Endodermal cell (in vitro differentiated cells): ENCODE results near the gene ARHGEF6. TPM values are rescaled to one million over a fixed set of nuclear protein-coding genes. Genes with fewer than 3 reads are reported as not detected.

Experiments
- DNase-seq: peaks from one replicate; pipeline ENCODE4 v3.0.0-alpha.2; 2017
- H3K27ac ChIP-seq: 2 replicates; pipeline ENCODE4 v1.5.1; 2013; ENCODE audit warnings: mild to moderate bottlenecking, low read depth, low read length, moderate library complexity
- H3K27me3 ChIP-seq: 2 replicates; pipeline ENCODE4 v1.6.1; 2013; ENCODE audit warnings: mild to moderate bottlenecking, low read length, moderate library complexity; ENCODE audit not compliant: insufficient read depth, control insufficient read depth, poor library complexity, severe bottlenecking
- H3K36me3 ChIP-seq: 2 replicates; pipeline ENCODE4 v1.7.0; 2013; ENCODE audit warnings: mild to moderate bottlenecking, low read length, moderate library complexity; ENCODE audit not compliant: control insufficient read depth, insufficient read depth
- H3K4me1 ChIP-seq: one replicate; pipeline ENCODE4 v1.7.0; 2013; ENCODE audit warnings: low read length; ENCODE audit not compliant: control insufficient read depth, insufficient read depth
- H3K4me3 ChIP-seq: 2 replicates; pipeline ENCODE4 v1.5.1; 2013; ENCODE audit warnings: mild to moderate bottlenecking, low read length, moderate library complexity
- H3K9ac ChIP-seq: 2 replicates; pipeline ENCODE4 v1.6.1; 2013; ENCODE audit warnings: mild to moderate bottlenecking, low read length, moderate library complexity; ENCODE audit not compliant: poor library complexity, severe bottlenecking; ENCODE audit errors: extremely low read depth
- H3K9me3 ChIP-seq: 2 replicates; pipeline ENCODE4 v1.6.1; 2013; ENCODE audit warnings: mild to moderate bottlenecking, low read length, moderate library complexity; ENCODE audit not compliant: control insufficient read depth
- H3K27ac Mint-ChIP-seq: 2 replicates; pipeline ENCODE4 v1.8.0; 2020; ENCODE audit warnings: mixed read lengths
- H3K27me3 Mint-ChIP-seq: 2 replicates; pipeline ENCODE4 v1.8.0; 2021; ENCODE audit warnings: mild to moderate bottlenecking, mixed read lengths; ENCODE audit not compliant: insufficient read depth
- H3K36me3 Mint-ChIP-seq: 2 replicates; pipeline ENCODE4 v1.8.0; 2020; ENCODE audit warnings: low read depth, mixed read lengths
- H3K4me1 Mint-ChIP-seq: 2 replicates; pipeline ENCODE4 v1.8.0; 2020; ENCODE audit warnings: mixed read lengths
- H3K4me3 Mint-ChIP-seq: 2 replicates; pipeline ENCODE4 v1.8.0; 2020; ENCODE audit warnings: mild to moderate bottlenecking, moderate library complexity, mixed read lengths
- H3K9me3 Mint-ChIP-seq: 2 replicates; pipeline ENCODE4 v1.8.0; 2020; ENCODE audit warnings: mild to moderate bottlenecking, mixed read lengths
- CTCF ChIP-seq: fragments of 200-600 bp; sonication (generic); conservative IDR thresholded peaks from 2 replicates; pipeline ENCODE4 v1.5.0; 2021; ENCODE audit warnings: antibody characterized with exemption, mild to moderate bottlenecking
- WGBS, 2 experiments: methylation state at CpG; one replicate each; pipeline versions ENCODE4 v1.1.5 to v1.1.7; 2013; ENCODE audit warnings: missing lambda C conversion rate in 2 of 2, mixed read lengths in 1 of 2; ENCODE audit not compliant: insufficient coverage in 1 of 2, insufficient read length in 1 of 2; 5-methylcytosine and 5-hydroxymethylcytosine counted together
- total RNA-seq, 2 donors: library from RNA; stranded (reverse); fragmentation: NEBNext Ultra II Directional in 1 of 2; extraction: Animal tissue kit (Norgen Biotek cat#: 25700) in 1 of 2; gene quantifications; 2 replicates in 1 of 2; 3 replicates in 1 of 2; pipeline ENCODE4 v1.2.1, GENCODE V29; 2021

The ARHGEF6 gene
- total RNA-seq, 2 donors from 2014 or later: 1.8 to 2.7 TPM

- TF ChIP-seq CTCF: no peak
- no peak within 1 kb of the TSS for H3K4me3 ChIP-seq
- Mint-ChIP-seq H3K4me3 (no peak within 1 kb of the TSS), H3K4me1 (no peaks in the 10 kb centered on the region), H3K27ac (no peak within 1 kb of the TSS), H3K27me3 (peaks cover 2% of the 10 kb centered on the region), H3K9me3 (peaks cover 59% of the 10 kb centered on the region), H3K36me3 (no peaks in the 10 kb centered on the region)
- no peaks in the 10 kb centered on the region for H3K9me3 ChIP-seq
- no peaks in the 10 kb centered on the region for H3K36me3 ChIP-seq
- H3K27me3 ChIP-seq: no peaks in the 10 kb centered on the region
- no peak for DNase-seq
- 95 to 100% methylated on average over 1 to 10 of the region's 10 CpGs for WGBS, 2 experiments
- no peak within 1 kb of the TSS for H3K27ac ChIP-seq
- H3K9ac ChIP-seq: no peak within 1 kb of the TSS
- H3K4me1 ChIP-seq: no peaks in the 10 kb centered on the region
Measured at GRCh38 chrX:136647677-136648360, 132.9 kb downstream of the ARHGEF6 start, which contains the start of gene CD40LG. TSS of gene CD40LG (plus strand) at chrX:136648158. CDS start at chrX:136648249, 91 bp downstream.

GRCh38 chrX:136646602-136647239 is 134.0 kb downstream of the ARHGEF6 start:
- peaks cover 57% of the 10 kb centered on the region for H3K9me3 Mint-ChIP-seq
- TF ChIP-seq CTCF: no peak
- Histone ChIP-seq H3K9me3 (no peaks in the 10 kb centered on the region), H3K36me3 (no peaks in the 10 kb centered on the region), H3K4me1 (no peaks in the 10 kb centered on the region), H3K27ac (no peak overlapping the region), H3K9ac (no peak overlapping the region), H3K4me3 (no peak overlapping the region), H3K27me3 (no peaks in the 10 kb centered on the region)
- no peak overlapping the region for H3K4me3 Mint-ChIP-seq
- no peak overlapping the region for H3K27ac Mint-ChIP-seq
- DNase-seq: no peak
- whole genome bisulfite sequencing, 2 experiments: 87 to 100% methylated on average over 2 to 3 of the region's 5 CpGs
- H3K36me3 Mint-ChIP-seq: no peaks in the 10 kb centered on the region
- peaks cover 4% of the 10 kb centered on the region for H3K27me3 Mint-ChIP-seq
- H3K4me1 Mint-ChIP-seq: no peaks in the 10 kb centered on the region

GRCh38 chrX:136643243-136643642 is 137.5 kb downstream of the ARHGEF6 start:
- no peaks in the 10 kb centered on the region for H3K4me1 Mint-ChIP-seq
- peaks cover 4% of the 10 kb centered on the region for H3K27me3 Mint-ChIP-seq
- no peak for DNase-seq
- Histone ChIP-seq H3K27me3 (no peaks in the 10 kb centered on the region), H3K4me1 (no peaks in the 10 kb centered on the region), H3K36me3 (no peaks in the 10 kb centered on the region), H3K9me3 (no peaks in the 10 kb centered on the region), H3K9ac (no peak overlapping the region), H3K4me3 (no peak overlapping the region), H3K27ac (no peak overlapping the region)
- H3K4me3 Mint-ChIP-seq: no peak overlapping the region
- no peak for TF ChIP-seq CTCF
- no CpG with 5 or more reads among the region's 1 CpG for WGBS, 2 experiments
- no peak overlapping the region for H3K27ac Mint-ChIP-seq
- H3K9me3 Mint-ChIP-seq: peaks cover 67% of the 10 kb centered on the region
- H3K36me3 Mint-ChIP-seq: no peaks in the 10 kb centered on the region
